Measurements from ENCODE around the gene CLDN8. TPM values are rescaled to one million over a fixed set of nuclear protein-coding genes. Genes with fewer than 3 reads are reported as not detected.

The CLDN8 gene
- total RNA-seq, 3 donors from 2014 or later, result not detected

DNA sequence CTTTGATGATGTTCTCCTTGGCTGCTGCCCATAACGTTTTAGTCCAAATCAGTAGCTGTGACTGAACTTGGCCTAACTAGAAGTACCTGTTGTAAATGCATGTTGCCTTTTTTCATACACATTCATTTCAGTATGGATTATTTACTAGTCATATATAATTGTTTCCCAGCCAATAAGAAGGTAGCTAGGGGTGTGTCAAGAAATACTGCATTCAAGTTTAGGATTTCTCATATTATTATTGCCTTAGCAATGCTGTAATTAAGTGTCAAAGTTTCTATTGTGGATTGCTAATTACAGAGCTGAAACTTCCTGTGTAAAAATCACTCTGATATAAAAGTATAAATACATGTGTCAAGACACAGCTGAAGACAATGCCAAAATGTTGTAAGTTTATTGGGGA lies 49.2 kb downstream of the CLDN8 start, which contains the start of gene CLDN17:
Gene CLDN17 (minus strand): TSS at position 101 of the 400 bp plus-strand sequence. CDS start 188 bp downstream, outside the sequence.
- Mint-ChIP-seq H3K36me3 (ENCODE audit: insufficient read depth) (no peaks in the 10 kb centered on the region), H3K4me3 (no peak within 1 kb of the TSS), H3K9me3 (no peaks in the 10 kb centered on the region), H3K4me1 (ENCODE audit: low read depth) (no peaks in the 10 kb centered on the region), H3K27me3 (ENCODE audit: low read depth) (no peaks in the 10 kb centered on the region)
- no peak for DNase-seq
- no peak for ATAC-seq

DNA sequence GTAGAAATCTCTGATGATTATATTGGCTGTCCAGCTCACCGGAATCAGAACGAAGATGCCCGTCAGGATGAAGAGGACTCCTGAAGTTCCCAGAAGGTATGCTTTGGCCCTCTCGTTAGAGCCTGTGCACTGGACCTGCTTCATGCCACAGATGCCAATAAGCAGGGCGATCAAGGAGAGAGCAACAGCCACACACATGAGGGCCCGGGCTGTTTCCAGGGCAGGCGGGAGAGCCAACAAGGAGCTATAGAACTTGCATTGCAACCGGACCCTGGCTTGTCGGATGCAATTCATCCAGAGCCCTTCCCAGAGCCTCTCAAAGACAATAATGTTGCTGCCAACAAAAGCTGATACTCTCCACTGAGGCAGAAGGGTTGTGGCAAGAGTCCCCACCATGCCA lies 49.7 kb downstream of the CLDN8 start:
- no peaks in the 10 kb centered on the region for H3K27me3 Mint-ChIP-seq (ENCODE audit: low read depth)
- ATAC-seq (no peak), DNase-seq (no peak)
- no peaks in the 10 kb centered on the region for H3K4me1 Mint-ChIP-seq (ENCODE audit: low read depth)
- no peaks in the 10 kb centered on the region for H3K9me3 Mint-ChIP-seq
- H3K36me3 Mint-ChIP-seq (ENCODE audit: insufficient read depth), result no peaks in the 10 kb centered on the region
- no peak overlapping the region for H3K4me3 Mint-ChIP-seq

DNA sequence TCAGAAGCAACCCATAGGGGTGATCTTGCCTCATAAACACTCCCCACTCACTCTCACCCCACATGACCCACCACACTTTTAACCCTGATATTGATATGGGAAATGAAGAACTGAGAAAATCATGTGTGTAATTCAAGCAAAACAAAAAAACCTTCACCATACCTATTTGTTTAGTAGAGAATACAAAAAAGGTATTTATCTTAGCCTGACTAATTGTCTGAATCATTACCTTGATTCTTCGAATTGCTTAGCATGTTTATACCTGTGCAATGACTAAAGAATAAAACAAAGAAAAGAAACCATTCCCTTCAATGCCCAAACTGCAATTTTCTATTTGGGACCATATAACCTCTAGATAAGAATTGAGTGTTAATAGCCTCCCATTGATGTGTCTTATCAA lies 51.1 kb downstream of the CLDN8 start:
- DNase-seq (no peak), ATAC-seq (no peak)
- Mint-ChIP-seq H3K4me3 (no peak overlapping the region), H3K9me3 (no peaks in the 10 kb centered on the region), H3K27me3 (ENCODE audit: low read depth) (no peaks in the 10 kb centered on the region), H3K36me3 (ENCODE audit: insufficient read depth) (no peaks in the 10 kb centered on the region), H3K4me1 (ENCODE audit: low read depth) (no peaks in the 10 kb centered on the region)

Other genes with a start within 250 kb of the CLDN8 start
- gene CLDN17, start 49.3 kb downstream of the CLDN8 start, total RNA-seq, result not detected
- not detected for gene KRTAP24-1, start 66.9 kb upstream of the CLDN8 start, total RNA-seq
- gene KRTAP25-1, start 73.4 kb upstream of the CLDN8 start, total RNA-seq, result not detected
- not detected for gene KRTAP26-1, start 104.2 kb upstream of the CLDN8 start, total RNA-seq
- gene KRTAP27-1, start 121.6 kb upstream of the CLDN8 start, total RNA-seq, result not detected
- gene KRTAP23-1, start 132.5 kb upstream of the CLDN8 start, total RNA-seq, result not detected
- not detected for gene KRTAP13-2, start 156.2 kb upstream of the CLDN8 start, total RNA-seq
- gene KRTAP13-1, start 179.9 kb upstream of the CLDN8 start, total RNA-seq, result not detected
- gene KRTAP13-3, start 209.8 kb upstream of the CLDN8 start, total RNA-seq, result not detected
- gene KRTAP13-4, start 214.1 kb upstream of the CLDN8 start, total RNA-seq, result not detected
- gene KRTAP15-1, start 224.2 kb upstream of the CLDN8 start, total RNA-seq, result not detected

All from activated T-cell treated with anti-CD3 and anti-CD28 coated beads, Interleukin-2, amount 50 U/mL, for 4 hours (primary cell).